Astrocyte of the hippocampus (primary cell): ENCODE data around the gene HTT.
"Not testable (repeated sequence)": the region's sequence is repeated elsewhere in the genome, so short reads cannot be mapped to it uniquely, and the experiment has no call there.

ENCODE experiments used
- DNase-seq: peaks from one replicate; pipeline ENCODE4 v3.0.0; 2011; ENCODE audit warnings: low read depth, low spot score

The HTT gene

GRCh38 chr4:3121596-3121995 is 47.1 kb downstream of the HTT start:
- DNase-seq: no peak

DNA sequence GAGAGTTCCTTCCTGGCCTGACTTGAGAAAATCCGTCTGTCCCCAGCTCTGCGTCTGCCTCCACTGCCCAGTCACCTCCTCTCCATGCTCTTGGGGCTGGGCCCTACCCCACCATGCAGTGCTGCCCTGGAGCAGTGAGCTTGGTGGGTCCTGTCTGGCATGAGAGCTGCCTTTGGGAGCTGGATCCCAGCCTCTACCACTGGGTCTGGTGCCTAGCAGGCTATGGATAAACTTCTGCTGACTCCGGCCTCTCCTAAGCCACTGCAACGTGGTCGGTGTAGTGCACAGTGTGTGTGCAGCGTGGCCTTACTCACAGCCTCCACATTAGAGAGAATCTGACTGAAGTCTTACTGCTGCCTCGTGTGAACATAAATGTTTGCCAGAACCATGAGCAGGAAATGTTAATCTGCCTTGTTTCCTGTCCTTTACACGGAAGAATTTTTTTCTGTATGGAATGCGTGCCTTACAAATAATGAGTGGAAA is 47.6 kb downstream of the HTT start:
- no peak for DNase-seq

GRCh38 chr4:3123181-3123671 is 48.7 kb downstream of the HTT start:
- DNase-seq: no peak

GRCh38 chr4:3124070-3124767 is 49.7 kb downstream of the HTT start:
- no peak for DNase-seq

- DNase-seq: no peak
These were observed 52.6 kb downstream of the HTT start for GRCh38 chr4:3127112-3127511.

DNA sequence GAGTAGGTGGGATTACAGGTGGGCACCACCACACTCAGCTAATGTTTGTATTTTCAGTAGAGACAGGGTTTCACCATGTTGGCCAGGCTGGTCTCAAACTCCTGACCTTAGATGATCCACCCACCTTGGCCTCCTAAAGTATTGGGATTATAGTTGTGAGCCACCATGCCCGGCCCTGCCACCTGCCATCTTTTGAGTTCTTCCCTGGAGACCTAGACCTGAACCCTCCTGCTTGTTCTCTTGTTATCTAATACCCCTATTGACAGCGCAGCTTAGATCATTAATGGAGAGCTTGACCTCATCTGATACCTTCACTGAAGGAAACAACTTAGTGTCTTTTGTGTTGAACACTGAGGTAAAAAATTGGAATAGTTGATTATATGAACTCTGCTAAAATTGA is 53.6 kb downstream of the HTT start:
- no peak for DNase-seq

DNA sequence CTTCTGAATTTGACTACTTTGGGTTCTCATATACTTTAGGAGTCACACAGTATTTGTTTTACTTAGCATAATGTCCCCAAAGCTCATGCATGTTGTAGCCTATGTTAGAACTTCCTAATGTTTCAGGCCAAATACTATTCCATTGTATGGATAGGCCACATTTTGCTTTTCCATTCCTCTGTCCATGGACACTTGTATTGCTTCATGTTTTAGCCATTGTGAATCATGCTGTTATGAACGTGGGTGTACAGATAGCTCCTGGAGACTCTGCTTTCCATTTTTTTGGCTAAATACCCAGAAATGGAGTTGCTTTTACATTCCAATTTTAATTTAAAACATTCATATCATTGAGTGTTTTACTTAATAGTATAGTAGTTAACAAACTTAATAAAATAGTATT is 54.5 kb downstream of the HTT start:
- no peak for DNase-seq

GRCh38 chr4:3130201-3130600 is 55.7 kb downstream of the HTT start:
- no peak for DNase-seq

- no peak for DNase-seq
These were observed 56.3 kb downstream of the HTT start for GRCh38 chr4:3130826-3131225.

- DNase-seq: no peak
These were observed 59.7 kb downstream of the HTT start for GRCh38 chr4:3134201-3134600.

DNA sequence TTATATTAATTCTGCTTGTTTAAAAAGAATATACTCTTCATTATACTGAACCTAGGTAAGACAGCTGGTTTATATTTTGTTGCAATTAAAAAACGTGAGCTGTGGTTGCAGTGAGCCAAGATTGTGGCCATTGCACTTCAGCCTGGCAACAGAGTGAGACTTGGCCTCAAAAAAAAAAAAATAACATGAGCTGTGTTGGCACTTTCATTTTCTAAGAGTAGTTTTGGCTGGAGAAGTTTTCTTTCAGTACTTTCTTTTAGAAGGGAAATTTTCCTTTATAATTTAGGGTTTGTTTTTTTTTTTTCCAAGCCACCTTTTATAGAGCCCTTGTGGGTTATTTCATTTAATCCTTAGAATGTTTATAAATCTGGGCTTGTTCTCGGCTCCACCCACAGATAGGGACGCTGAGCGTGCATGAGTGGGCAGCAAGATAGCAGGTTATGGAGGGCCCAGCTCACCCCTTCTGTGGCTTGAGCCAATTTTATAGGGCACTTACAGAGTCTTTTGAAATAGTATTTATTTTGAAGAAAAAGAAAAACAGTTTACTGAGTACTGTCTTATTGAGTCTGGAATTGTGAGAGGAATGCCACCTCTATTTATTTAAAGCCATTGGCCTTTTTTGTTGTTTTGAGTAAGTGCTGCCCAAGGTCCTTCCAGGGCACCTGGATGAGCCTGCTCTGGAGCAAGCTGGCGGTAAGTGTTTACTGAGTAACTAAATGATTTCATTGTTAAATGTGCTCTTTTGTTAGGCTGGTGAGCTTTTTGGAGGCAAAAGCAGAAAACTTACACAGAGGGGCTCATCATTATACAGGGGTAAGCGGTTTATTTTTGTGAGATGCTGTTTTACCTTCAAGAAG is 60.9 kb downstream of the HTT start:
- DNase-seq: peak; percentile 16

DNA sequence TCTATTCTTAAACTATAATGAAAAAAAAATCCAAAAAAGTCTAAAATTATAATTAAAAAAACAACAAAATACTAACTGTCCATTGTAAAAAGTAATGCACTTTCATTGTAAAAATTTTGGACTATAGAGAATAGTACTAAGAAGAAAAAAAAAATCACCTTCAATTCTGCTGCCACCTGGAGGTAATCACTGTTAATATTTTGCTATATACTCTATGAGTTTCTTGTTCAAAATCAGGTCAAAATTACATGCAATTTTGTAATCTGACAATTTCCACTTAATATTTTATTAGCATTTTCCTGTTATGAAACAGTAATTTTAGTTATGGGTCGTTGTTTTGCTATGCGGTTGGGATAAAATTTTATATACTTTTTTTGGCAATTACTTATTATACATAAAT is 62.0 kb downstream of the HTT start:
- no peak for DNase-seq

- DNase-seq: no peak
These were observed 63.4 kb downstream of the HTT start for GRCh38 chr4:3137908-3138307.

GRCh38 chr4:3145234-3145924 is 70.9 kb downstream of the HTT start:
- DNase-seq: peak; percentile 23

DNA sequence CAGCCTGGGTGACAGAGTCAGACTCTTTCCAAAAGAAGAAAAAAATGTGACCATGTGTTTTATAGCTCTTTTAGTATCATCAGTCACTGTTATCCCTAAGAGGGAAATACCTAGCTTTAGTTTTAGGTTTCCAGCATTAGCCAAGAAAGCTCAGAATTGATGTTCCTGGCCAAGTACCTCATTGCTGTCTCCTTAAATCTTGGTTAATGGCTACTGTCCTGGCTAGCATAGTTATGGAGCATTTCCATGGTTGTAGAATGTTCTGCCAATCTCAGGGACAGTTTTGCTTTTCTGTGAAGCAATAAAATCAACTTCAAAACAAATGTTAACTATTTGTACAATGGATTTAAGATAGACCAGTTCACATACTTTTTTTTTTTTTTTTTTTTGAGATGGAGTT is 74.4 kb downstream of the HTT start:
- no peak for DNase-seq

- DNase-seq: not testable (repeated sequence)
These were observed 76.8 kb downstream of the HTT start for GRCh38 chr4:3151238-3151637.

DNA sequence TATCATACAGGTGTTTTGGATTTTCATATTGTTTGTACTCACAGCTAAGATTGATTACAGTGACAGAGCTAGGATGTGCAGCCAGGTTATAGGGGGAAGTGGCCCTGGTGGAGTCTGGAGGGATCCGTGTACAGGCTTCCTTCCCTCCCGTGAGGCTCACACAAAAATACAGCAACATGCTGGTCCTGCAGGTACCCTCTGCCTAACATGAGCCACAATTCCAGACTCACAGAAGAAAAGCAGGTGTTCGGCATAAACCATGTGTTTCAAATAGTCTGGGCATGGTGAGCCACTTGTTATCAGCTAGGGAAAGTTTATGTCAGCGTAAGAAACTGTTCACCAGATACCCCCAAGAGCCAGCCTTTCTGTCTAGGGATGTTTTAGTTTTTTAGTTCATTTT is 82.9 kb downstream of the HTT start:
- no peak for DNase-seq

DNA sequence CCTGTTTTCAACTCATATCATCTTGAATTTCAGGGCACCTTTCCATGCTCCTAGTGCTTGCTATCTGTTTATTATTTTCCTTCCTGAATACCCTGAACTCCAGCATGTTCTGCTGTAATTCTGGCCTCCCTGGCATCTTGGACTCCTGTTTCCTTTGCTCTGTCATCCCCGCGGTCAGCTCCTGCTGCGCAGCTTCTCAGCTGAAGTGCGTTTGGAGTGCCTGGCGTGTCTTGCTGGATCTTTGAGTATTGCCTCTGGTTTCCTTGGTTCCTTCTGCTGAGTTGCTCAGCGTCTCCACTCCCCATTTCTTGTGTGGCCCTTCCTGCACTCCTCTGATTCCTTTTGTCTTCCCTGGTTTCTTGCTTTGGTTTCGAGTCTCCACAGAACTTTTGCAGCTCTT is 84.4 kb downstream of the HTT start:
- no peak for DNase-seq

- no peak for DNase-seq
These were observed 86.0 kb downstream of the HTT start for GRCh38 chr4:3160438-3160837.

DNA sequence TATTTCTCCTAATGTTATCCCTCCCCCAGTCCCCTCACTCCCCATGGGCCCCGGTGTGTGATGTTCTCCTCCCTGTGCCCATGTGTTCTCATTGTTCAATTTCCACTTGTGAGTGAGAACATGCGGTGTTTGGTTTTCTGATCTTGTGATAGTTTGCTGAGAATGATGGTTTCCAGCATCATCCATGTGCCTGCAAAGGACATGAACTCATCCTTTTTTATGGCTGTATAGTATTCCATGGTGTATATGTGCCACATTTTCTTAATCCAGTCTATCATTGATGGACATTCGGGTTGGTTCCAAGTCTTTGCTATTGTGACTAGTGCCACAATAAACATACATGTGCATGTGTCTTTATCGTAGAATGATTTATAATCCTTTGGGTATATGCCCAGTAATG is 86.6 kb downstream of the HTT start:
- DNase-seq: not testable (repeated sequence)

DNA sequence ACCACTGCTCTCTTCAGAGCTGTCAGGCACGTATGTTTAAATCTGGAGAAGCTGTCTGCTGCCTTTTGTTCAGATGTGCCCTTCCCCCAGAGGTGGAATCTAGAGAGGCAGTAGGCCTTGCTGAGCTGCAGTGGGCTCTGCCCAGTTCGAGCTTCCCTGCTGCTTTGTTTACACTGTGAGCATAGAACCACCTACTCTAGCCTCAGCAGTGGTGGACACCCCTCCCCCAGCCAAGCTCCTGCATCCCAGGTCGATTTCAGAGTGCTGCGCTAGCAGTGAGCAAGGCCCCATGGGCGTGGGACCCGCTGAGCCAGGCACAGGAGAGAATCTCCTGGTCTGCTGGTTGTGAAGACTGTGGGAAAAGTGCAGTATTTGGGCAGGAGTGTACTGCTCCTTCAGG is 92.0 kb downstream of the HTT start:
- not testable (repeated sequence) for DNase-seq

DNA sequence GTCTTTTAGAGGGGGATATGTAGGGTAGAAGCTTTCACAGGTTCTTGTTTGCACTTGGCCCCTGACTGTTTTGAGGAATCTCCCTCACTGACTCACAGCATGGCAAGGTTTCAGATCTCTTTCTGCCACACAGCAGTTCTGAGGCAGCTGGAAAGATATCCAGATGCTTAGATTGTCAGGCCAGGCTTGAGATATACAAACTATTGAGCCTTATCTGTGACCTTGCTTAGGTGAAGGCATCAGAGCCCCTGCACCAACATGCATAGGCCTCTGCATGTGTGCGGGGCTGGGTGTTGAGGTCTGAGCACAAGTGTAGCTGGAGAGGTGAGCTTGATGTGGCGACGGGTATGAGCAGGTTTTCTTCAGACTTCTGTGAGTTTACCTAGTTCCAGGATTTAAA is 93.5 kb downstream of the HTT start:
- DNase-seq: peak; percentile 65
